ENCODE results near the gene GALE.

DNA sequence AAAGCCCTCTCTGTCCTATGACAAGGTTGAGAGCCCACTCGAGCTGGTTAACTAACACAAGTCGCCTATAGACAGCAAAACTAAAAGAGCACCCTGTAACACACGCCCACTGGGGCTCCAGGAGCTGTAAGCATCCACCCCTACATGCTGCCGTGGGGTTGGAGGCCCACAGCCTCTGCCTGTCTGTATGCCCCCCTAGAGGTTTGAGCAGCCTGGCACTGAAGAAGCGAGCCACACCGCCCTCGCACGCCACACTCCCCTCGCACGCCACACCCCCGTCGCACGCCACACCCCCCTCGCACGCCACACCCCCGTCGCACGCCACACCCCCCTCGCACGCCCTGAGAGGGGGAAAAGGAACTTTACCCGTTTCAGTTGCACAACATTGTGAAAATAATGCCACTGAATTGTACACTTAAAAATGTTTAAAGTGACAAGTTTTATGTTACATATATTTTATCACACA, 37.9 kb upstream of the GALE start:
- TF ChIP-seq, protein P1, sequence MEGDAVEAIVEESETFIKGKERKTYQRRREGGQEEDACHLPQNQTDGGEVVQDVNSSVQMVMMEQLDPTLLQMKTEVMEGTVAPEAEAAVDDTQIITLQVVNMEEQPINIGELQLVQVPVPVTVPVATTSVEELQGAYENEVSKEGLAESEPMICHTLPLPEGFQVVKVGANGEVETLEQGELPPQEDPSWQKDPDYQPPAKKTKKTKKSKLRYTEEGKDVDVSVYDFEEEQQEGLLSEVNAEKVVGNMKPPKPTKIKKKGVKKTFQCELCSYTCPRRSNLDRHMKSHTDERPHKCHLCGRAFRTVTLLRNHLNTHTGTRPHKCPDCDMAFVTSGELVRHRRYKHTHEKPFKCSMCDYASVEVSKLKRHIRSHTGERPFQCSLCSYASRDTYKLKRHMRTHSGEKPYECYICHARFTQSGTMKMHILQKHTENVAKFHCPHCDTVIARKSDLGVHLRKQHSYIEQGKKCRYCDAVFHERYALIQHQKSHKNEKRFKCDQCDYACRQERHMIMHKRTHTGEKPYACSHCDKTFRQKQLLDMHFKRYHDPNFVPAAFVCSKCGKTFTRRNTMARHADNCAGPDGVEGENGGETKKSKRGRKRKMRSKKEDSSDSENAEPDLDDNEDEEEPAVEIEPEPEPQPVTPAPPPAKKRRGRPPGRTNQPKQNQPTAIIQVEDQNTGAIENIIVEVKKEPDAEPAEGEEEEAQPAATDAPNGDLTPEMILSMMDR (conservative IDR thresholded peaks at IDR 0.05 in 1 of 2, IDR thresholded peaks at IDR 0.05 in 1 of 2; ENCODE audit: low read depth in 1 of 2, low read length in 2 of 2): no peak
- TF ChIP-seq EZH2 (IDR thresholded peaks at IDR 0.05; ENCODE audit: low read length, missing control alignments): no peak
